H1 (cell line): ENCODE measurements around the gene AMELY. TPM values are rescaled to one million over a fixed set of nuclear protein-coding genes. Genes with fewer than 3 reads are reported as not detected.

Experiments used
- CTCF ChIA-PET: fragments of 300-600 bp; sonication (Branson Sonifier 250); formaldehyde crosslinking; loops from one replicate; lab custom pipeline; 2021; ENCODE audit not compliant: partially characterized antibody; lab: Charles Lee
- POLR2A ChIA-PET: fragments of 300-600 bp; sonication (Branson Sonifier 250); formaldehyde crosslinking; loops from one replicate; lab custom pipeline; 2021; ENCODE audit warnings: inconsistent platforms; ENCODE audit not compliant: partially characterized antibody; lab: Charles Lee
- DNase-seq, 2 experiments: peaks; one replicate each; pipeline versions ENCODE4 v3.0.0 to v3.0.0-alpha.2; 2010 to 2022; ENCODE audit warnings: low spot score in 2 of 2, low read depth in 1 of 2, mixed read lengths in 1 of 2
- FAIRE-seq: peaks from 2 replicates; lab custom pipeline; 2011; peaks lifted over from hg19 to GRCh38; lab: Jason Lieb, UNC
- H2AFZ ChIP-seq: 2 replicates; pipeline ENCODE4 v1.8.1; 2012; ENCODE audit warnings: low read length, inconsistent platforms
- H2AK5ac ChIP-seq: 2 replicates; pipeline ENCODE4 v1.6.1; 2013; ENCODE audit warnings: low read depth, low read length
- H2BK120ac ChIP-seq: replicated peaks from 2 replicates; pipeline ENCODE3; 2013; ENCODE audit warnings: low read depth, low read length, inconsistent platforms
- H2BK12ac ChIP-seq: 2 replicates; pipeline ENCODE4 v1.6.1; 2013; ENCODE audit warnings: low read depth, low read length
- H2BK15ac ChIP-seq: 2 replicates; pipeline ENCODE4 v1.6.1; 2013; ENCODE audit warnings: low read length
- H2BK20ac ChIP-seq: 2 replicates; pipeline ENCODE4 v1.6.1; 2013; ENCODE audit warnings: low read length
- H2BK5ac ChIP-seq: 2 replicates; pipeline ENCODE4 v1.6.1; 2013; ENCODE audit warnings: low read depth, low read length
- H3K14ac ChIP-seq: 2 replicates; pipeline ENCODE4 v1.6.1; 2013; ENCODE audit warnings: inconsistent platforms; ENCODE audit not compliant: insufficient read length
- H3K18ac ChIP-seq: 2 replicates; pipeline ENCODE4 v1.6.1; 2013; ENCODE audit warnings: low read length; ENCODE audit errors: extremely low read depth
- H3K23ac ChIP-seq: 2 replicates; pipeline ENCODE4 v1.6.1; 2013; ENCODE audit warnings: inconsistent platforms; ENCODE audit not compliant: insufficient read length
- H3K23me2 ChIP-seq: 2 replicates; pipeline ENCODE4 v1.6.1; 2013; ENCODE audit warnings: low read depth, low read length
- H3K27ac ChIP-seq: 2 replicates; pipeline ENCODE4 v1.6.1; 2011; ENCODE audit warnings: low read depth, low read length, inconsistent platforms
- H3K27me3 ChIP-seq, 4 experiments: replicated peaks in 1 of 4; 1 replicate in 1 of 4; 2 replicates in 3 of 4; pipeline versions ENCODE4 v1.6.1 to v1.8.1; 2011 to 2013; ENCODE audit warnings: low read length in 3 of 4, mild to moderate bottlenecking in 3 of 4, inconsistent platforms in 2 of 4, mixed read lengths in 2 of 4, moderate library complexity in 1 of 4; ENCODE audit not compliant: control insufficient read depth in 3 of 4, insufficient read depth in 3 of 4; ENCODE audit errors: extremely low read depth in 1 of 4
- H3K36me3 ChIP-seq, 4 experiments: 2 replicates each; pipeline versions ENCODE4 v1.6.1 to v1.8.1; 2011 to 2013; ENCODE audit warnings: mild to moderate bottlenecking in 4 of 4, low read length in 3 of 4, moderate library complexity in 2 of 4, control low read depth in 1 of 4, inconsistent platforms in 1 of 4; ENCODE audit not compliant: insufficient read depth in 4 of 4, control insufficient read depth in 2 of 4
- H3K4ac ChIP-seq: replicated peaks from 2 replicates; pipeline ENCODE3; 2013; ENCODE audit warnings: low read length, low read depth, mixed read lengths, inconsistent platforms; ENCODE audit not compliant: insufficient read length
- H3K4me1 ChIP-seq, 4 experiments: replicated peaks in 1 of 4; 1 replicate in 1 of 4; 2 replicates in 3 of 4; pipeline versions ENCODE4 v1.6.1 to v1.8.1; 2011 to 2013; ENCODE audit warnings: low read length in 3 of 4, inconsistent platforms in 2 of 4, mixed read lengths in 1 of 4; ENCODE audit not compliant: insufficient read depth in 4 of 4, control insufficient read depth in 3 of 4
- H3K4me2 ChIP-seq, 2 experiments: 2 replicates each; pipeline versions ENCODE4 v1.6.1 to v1.8.1; 2011 to 2013; ENCODE audit warnings: low read depth in 2 of 2, low read length in 2 of 2, control low read depth in 1 of 2, inconsistent platforms in 1 of 2, mild to moderate bottlenecking in 1 of 2; ENCODE audit not compliant: insufficient read depth in 1 of 2
- H3K4me3 ChIP-seq, 4 experiments: fragments of 200-600, 300-600 bp in 1 of 4; sonication (generic), shearing (Covaris generic), sonication (Bioruptor Twin) in 1 of 4; 2 replicates each; pipeline versions ENCODE4 v1.5.1 to v1.8.1; 2011 to 2016; ENCODE audit warnings: low read length in 4 of 4, low read depth in 3 of 4, control low read depth in 2 of 4, inconsistent platforms in 2 of 4, mild to moderate bottlenecking in 2 of 4, mixed read lengths in 1 of 4, moderate library complexity in 1 of 4; ENCODE audit not compliant: insufficient read depth in 2 of 4; ENCODE audit errors: extremely low read depth in 1 of 4
- H3K56ac ChIP-seq: replicated peaks from 2 replicates; pipeline ENCODE3; 2013; ENCODE audit warnings: low read depth, mild to moderate bottlenecking, mixed read lengths, low read length, inconsistent platforms; ENCODE audit not compliant: insufficient read length
- H3K79me1 ChIP-seq: 2 replicates; pipeline ENCODE4 v1.6.1; 2013; ENCODE audit warnings: low read depth, low read length, control low read depth
- H3K79me2 ChIP-seq, 2 experiments: 2 replicates each; pipeline versions ENCODE4 v1.6.1 to v1.8.1; 2012 to 2013; ENCODE audit warnings: low read length in 2 of 2, mild to moderate bottlenecking in 2 of 2, inconsistent platforms in 1 of 2; ENCODE audit not compliant: insufficient read depth in 2 of 2, control insufficient read depth in 1 of 2
- H3K9ac ChIP-seq, 4 experiments: replicated peaks in 1 of 4; 1 replicate in 1 of 4; 2 replicates in 3 of 4; pipeline versions ENCODE4 v1.6.1 to v1.8.1; 2011 to 2013; ENCODE audit warnings: low read depth in 3 of 4, low read length in 3 of 4, control low read depth in 2 of 4, mild to moderate bottlenecking in 2 of 4, moderate library complexity in 2 of 4, inconsistent platforms in 1 of 4; ENCODE audit errors: extremely low read depth in 1 of 4
- H3K9me3 ChIP-seq, 2 experiments: 2 replicates each; pipeline versions ENCODE4 v1.6.1 to v1.8.1; 2012 to 2013; ENCODE audit warnings: mild to moderate bottlenecking in 2 of 2, moderate library complexity in 2 of 2, control low read depth in 1 of 2, inconsistent platforms in 1 of 2, low read depth in 1 of 2, low read length in 1 of 2, mixed read lengths in 1 of 2; ENCODE audit not compliant: insufficient read depth in 2 of 2
- H4K20me1 ChIP-seq, 2 experiments: replicated peaks in 1 of 2; 2 replicates each; pipeline versions ENCODE3 to v1.8.1; 2011 to 2013; ENCODE audit warnings: inconsistent platforms in 2 of 2, low read length in 2 of 2, mild to moderate bottlenecking in 1 of 2; ENCODE audit not compliant: insufficient read depth in 2 of 2, control insufficient read depth in 1 of 2
- H4K5ac ChIP-seq: 2 replicates; pipeline ENCODE4 v1.6.1; 2013; ENCODE audit warnings: low read length, low read depth, mixed read lengths, inconsistent platforms; ENCODE audit not compliant: insufficient read length
- H4K8ac ChIP-seq: 2 replicates; pipeline ENCODE4 v1.8.0; 2013; ENCODE audit warnings: mild to moderate bottlenecking, moderate library complexity, low read length, inconsistent platforms; ENCODE audit not compliant: insufficient read depth; ENCODE audit errors: extremely low read depth
- H4K91ac ChIP-seq: replicated peaks from 2 replicates; pipeline ENCODE3; 2013; ENCODE audit warnings: low read length, mixed read lengths, inconsistent platforms; ENCODE audit not compliant: insufficient read length
- ASH2L ChIP-seq: fragments of 200-600, 300-600 bp; sonication (generic); IDR thresholded peaks from one replicate; pipeline ENCODE4 v1.7.1; 2017; ENCODE audit warnings: low read length
- BCL11A ChIP-seq, 2 experiments: IDR thresholded peaks; one replicate each; pipeline ENCODE4 v1.6.1; 2011; ENCODE audit warnings: low read depth in 2 of 2, low read length in 2 of 2, mild to moderate bottlenecking in 2 of 2
- CBX5 ChIP-seq: fragments of 300-800, 300-1000 bp; sonication (generic); IDR thresholded peaks from 2 replicates; pipeline ENCODE4 v1.7.1; 2016; ENCODE audit warnings: antibody characterized with exemption, low read length, low read depth
- CEBPB ChIP-seq: IDR thresholded peaks from 2 replicates; pipeline ENCODE4 v1.6.1; 2012; ENCODE audit warnings: low read depth, low read length
- CREB1 ChIP-seq: IDR thresholded peaks from 2 replicates; pipeline ENCODE4 v1.6.1; 2012; ENCODE audit warnings: inconsistent platforms
- JUN ChIP-seq: IDR thresholded peaks from 2 replicates; pipeline ENCODE4 v1.6.1; 2011; ENCODE audit warnings: low read depth, mild to moderate bottlenecking, improper control_type of control experiment, low read length
- MAX ChIP-seq: IDR thresholded peaks from 2 replicates; pipeline ENCODE4 v1.6.1; 2012; ENCODE audit warnings: inconsistent platforms
- RFX5 ChIP-seq: IDR thresholded peaks from 2 replicates; pipeline ENCODE4 v1.6.1; 2011; ENCODE audit warnings: low read depth, low read length, improper control_type of control experiment, borderline replicate concordance
- SIX5 ChIP-seq: IDR thresholded peaks from 2 replicates; pipeline ENCODE4 v1.6.1; 2011; ENCODE audit warnings: mild to moderate bottlenecking, low read depth, low read length
- TEAD4 ChIP-seq: IDR thresholded peaks from 2 replicates; pipeline ENCODE4 v1.6.1; 2012; ENCODE audit warnings: low read depth, low read length, inconsistent platforms, mixed read lengths
- USF2 ChIP-seq: IDR thresholded peaks from 2 replicates; pipeline ENCODE4 v1.6.1; 2011; ENCODE audit warnings: low read length, improper control_type of control experiment
- ZNF274 ChIP-seq: IDR thresholded peaks from 2 replicates; pipeline ENCODE4 v1.7.0; 2012; ENCODE audit warnings: low read length, borderline replicate concordance; ENCODE audit errors: extremely low read depth
- WGBS, 2 experiments: shearing (Covaris generic) in 1 of 2; methylation state at CpG; one replicate each; pipeline versions ENCODE4 v1.1.6 to v1.1.7; 2013 to 2015; ENCODE audit warnings: low lambda C conversion rate in 2 of 2, mixed read lengths in 2 of 2, inconsistent platforms in 1 of 2, low coverage in 1 of 2, missing lambda C conversion rate in 1 of 2; ENCODE audit not compliant: insufficient replicate concordance in 2 of 2, insufficient coverage in 1 of 2, insufficient read length in 1 of 2; ENCODE audit errors: extremely low coverage in 1 of 2, missing lambda C conversion rate in 1 of 2; 5-methylcytosine and 5-hydroxymethylcytosine counted together
- polyA plus RNA-seq, 7 experiments: library from polyadenylated mRNA; depleted of rRNA in 3 of 7; stranded (reverse) in 5 of 7; unstranded in 2 of 7; fragments of >200 nt in 5 of 7; fragments of 200-250 nt in 2 of 7; gene quantifications; 1 replicate in 5 of 7; 2 replicates in 1 of 7; 4 replicates in 1 of 7; pipeline versions ENCODE4 v1.2.1 to v1.2.3, GENCODE V29; 2011 to 2013; ENCODE audit warnings: missing spikeins in 2 of 7, mixed read lengths in 2 of 7
- total RNA-seq: library from RNA; stranded (reverse); fragmentation: NEBNext Ultra II Directional; extraction: Animal tissue kit (Norgen Biotek cat#: 25700); gene quantifications from 2 replicates; pipeline ENCODE4 v1.2.1, GENCODE V29; 2021

Gene AMELY
- total and polyA plus RNA-seq, 2 of the 8 experiments (the other 6 are each of a cell fraction or from before 2014, with no cell fraction given) = 0.09 TPM; not detected in 1

- no peak overlapping the region for H4K8ac ChIP-seq
- H3K36me3 ChIP-seq = no peaks in the 10 kb centered on the region
- no peaks in the 10 kb centered on the region for H3K4me1 ChIP-seq
- 91% methylated on average over 4 of the region's 4 CpGs; no CpG with 5 or more reads in 1 of the 2 experiments for WGBS, 2 experiments
- H3K14ac ChIP-seq = no peak overlapping the region
- H2BK5ac ChIP-seq = no peak overlapping the region
- H3K9me3 ChIP-seq = peaks cover 0 to 5% of the 10 kb centered on the region in 2 experiments; a peak in 1 of 4 replicates
- CTCF ChIA-PET = no interaction called here
- DNase-seq = no peak
- no peaks in the 10 kb centered on the region for H3K79me1 ChIP-seq
- H2BK120ac ChIP-seq = no peak overlapping the region
- no peaks in the 10 kb centered on the region; the same call in 1 of the 2 replicates for H3K23me2 ChIP-seq
- H3K56ac ChIP-seq = no peak overlapping the region
- no peak overlapping the region for H2BK12ac ChIP-seq
- H3K9ac ChIP-seq = no peak overlapping the region
- H3K23ac ChIP-seq = no peak overlapping the region
- H3K27me3 ChIP-seq = no peaks in the 10 kb centered on the region
- no peaks in the 10 kb centered on the region; a peak in 1 of 4 replicates for H3K79me2 ChIP-seq
- TF ChIP-seq TEAD4 (no peak), JUN (no peak), USF2 (no peak), CEBPB (no peak), SIX5 (no peak), ASH2L (no peak), ZNF274 (no peak), RFX5 (no peak), MAX (no peak), CBX5 (no peak), BCL11A (IDR thresholded peaks at IDR 0.05; ENCODE audit: low read depth in 2 of 2, low read length in 2 of 2) (no peak), CREB1 (no peak)
- H4K20me1 ChIP-seq = no peaks in the 10 kb centered on the region
- H3K18ac ChIP-seq = no peak overlapping the region
- POLR2A ChIA-PET = no interaction called here
- H4K91ac ChIP-seq = no peak overlapping the region
- H2AFZ ChIP-seq = no peak overlapping the region
- H3K4ac ChIP-seq = no peak overlapping the region
- no peak overlapping the region for H2BK15ac ChIP-seq
- no peak overlapping the region for H4K5ac ChIP-seq
- no peak overlapping the region for H3K27ac ChIP-seq
- H3K4me2 ChIP-seq = no peak overlapping the region
- H2BK20ac ChIP-seq = no peak overlapping the region
- no peak for FAIRE-seq
- H2AK5ac ChIP-seq = no peak overlapping the region
- no peak overlapping the region for H3K4me3 ChIP-seq
Observed at GRCh38 chrY:6949947-6950346, 38.4 kb upstream of the AMELY start.
